GM21528 (cell line): ENCODE results near the gene SRSF2.
"Not testable (repeated sequence)": the region's sequence is repeated elsewhere in the genome, so short reads cannot be mapped to it uniquely, and the experiment has no call there.

Experiments used
- ATAC-seq: cut with Tn5 transposase; IDR thresholded peaks from one replicate; pipeline ENCODE4 v1.9.1; 2021; ENCODE audit warnings: mild to moderate bottlenecking, moderate library complexity; ENCODE audit not compliant: unreplicated experiment, low FRiP score

The SRSF2 gene

DNA sequence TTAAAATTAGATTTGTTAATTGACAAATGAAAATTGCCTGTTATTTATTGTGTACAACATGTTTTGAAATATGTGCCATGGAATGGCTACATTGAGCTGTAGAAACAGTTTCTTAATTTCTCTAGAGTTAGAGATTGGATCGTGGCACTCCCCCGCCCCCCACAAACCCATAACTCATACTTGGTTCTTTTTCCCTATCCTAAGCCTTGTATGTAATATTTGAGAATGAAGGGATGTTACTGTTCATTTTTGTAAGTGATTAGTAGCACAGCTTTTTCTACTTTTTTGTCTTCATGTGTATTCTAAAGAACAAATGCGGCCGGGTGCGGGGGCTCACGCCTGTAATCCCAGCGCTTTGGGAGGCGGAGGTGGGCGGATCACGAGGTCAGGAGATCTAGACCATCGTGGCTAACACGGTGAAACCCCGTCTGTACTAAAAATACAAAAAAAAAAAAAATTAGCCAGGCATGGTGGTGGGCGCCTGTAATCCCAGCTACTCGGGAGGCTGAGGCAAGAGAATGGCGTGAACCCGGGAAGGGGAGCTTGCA, 2.5 kb upstream of the SRSF2 start:
- not testable (repeated sequence) for ATAC-seq

DNA sequence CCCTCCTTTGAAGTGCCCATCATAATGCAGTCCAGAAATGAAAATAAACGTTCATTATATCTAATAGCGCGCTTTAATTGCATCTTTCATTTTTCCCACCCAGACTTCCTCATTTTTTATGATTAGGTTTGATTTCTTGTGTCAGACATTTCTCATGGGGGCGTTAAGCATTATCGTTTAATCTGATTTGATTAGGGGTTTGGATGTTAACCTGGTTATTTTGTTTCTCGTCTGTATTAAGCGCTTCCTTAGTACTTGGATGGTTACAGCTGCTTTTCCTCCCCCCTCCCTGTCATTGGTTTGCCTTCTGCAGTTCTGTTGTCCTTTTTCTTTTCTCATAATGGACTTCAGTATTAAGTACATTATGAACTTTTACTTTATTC, 1.3 kb upstream of the SRSF2 start:
- ATAC-seq, result no peak

DNA sequence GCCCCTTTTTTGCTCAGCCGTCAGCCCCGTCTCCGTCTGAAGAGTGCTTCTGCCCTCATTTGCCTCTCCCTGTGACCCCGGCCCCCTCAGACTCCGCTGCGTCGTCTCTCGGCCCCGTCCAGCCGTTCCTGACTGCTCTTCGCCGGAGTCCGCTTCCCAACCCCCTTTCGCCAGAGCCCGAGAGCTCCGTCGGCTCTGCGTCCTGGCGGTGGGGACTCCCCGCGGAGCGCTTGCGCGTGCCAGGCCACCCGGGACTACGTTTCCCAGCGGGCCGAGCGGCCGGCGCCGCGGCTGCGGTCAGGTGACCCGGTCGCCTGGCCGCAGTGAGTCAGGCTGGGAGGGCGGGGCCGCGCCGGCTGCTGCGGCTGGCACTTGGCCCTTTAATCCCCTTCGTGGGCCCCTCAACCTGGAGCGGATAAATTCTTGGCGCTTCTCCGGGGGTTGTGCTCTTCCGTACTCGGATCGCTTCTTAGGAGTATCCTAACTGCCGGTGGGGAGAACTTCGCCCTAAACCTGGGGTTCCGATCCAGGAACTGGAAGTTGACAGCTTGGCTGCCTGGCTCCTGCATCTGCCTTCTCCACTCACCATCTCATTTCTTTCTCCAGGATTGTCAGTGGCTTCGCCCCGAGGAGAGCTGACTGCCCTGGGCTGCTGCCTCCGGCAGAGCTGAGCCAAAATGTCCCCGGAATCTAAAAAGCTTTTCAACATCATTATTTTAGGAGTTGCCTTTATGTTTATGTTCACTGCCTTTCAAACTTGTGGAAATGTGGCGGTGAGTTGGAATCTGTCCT, 741 bp upstream of the SRSF2 start, which contains the start of gene MFSD11:
TSS of gene MFSD11 (plus strand) at position 444 of the 792 bp plus-strand sequence. CDS start at position 678, 234 bp downstream.
- ATAC-seq, result peak; percentile 62

DNA sequence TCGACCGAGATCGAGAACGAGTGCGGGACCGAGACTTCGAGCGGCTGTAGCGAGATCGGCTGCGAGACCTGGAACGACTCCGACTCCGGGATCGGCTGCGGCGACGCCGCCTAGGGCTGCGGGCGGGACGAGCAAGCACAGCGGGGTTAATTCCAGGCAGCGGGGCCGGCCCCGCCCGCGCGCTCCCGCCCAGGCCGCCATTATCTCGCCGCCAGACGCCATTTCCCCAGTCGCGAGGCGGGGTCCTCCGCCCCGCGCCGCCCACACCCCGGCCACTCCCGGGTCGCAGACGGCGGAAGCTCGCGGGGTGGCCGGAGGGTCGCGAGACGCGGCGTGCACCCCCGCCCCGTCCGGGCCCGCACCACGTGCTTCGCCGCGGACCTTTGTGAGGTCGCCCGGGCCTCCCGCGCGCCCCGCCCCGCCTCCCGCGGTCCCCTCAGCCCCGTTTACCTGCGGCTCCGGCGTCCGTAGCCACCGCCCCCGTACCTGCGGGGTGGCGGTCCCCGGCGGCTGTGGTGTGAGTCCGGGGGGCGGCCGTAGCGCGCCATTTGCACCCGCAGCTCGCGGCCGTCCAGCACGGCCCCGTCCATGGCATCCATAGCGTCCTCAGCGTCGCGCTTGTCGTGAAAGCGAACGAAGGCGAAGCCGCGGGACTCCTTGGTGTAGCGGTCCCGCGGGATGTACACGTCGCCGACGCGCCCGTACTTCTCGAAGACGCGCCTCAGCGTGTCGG, 616 bp downstream of the SRSF2 start:
- peak; percentile 16 for ATAC-seq

DNA sequence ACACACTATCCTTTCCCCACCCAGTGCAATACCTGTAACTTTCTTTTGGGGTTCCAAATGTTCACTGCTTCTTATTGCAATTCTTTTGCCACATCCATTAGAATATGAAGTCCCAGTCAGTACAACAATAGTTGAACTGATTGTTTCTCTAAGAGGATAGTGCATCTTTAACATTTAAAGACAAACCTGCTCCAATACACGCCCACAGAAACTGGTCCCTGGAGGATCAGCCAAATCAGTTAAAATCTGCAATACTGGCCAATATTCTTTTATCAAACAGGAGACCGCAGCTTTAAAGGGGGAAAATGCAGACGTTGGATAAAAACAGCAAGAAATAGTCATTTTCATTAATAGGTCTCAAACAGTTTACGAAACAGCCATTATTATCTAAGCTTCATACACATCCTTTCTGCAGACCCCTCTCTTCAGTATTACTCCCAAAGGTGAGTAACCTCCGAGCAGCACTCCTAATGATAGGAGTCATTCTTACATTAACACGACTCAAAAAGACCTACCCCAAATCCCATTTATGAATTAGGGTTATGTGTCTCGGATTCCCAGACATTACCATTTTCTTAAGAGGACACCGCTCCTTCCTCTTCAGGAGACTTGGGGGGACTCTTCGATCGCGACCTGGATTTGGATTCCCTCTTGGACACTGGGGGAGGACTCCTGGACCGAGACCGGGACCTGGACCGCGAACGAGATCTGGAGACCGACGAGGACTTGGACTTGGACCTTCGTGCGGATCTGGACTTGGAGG, 1.4 kb downstream of the SRSF2 start:
- ATAC-seq, result no peak

DNA sequence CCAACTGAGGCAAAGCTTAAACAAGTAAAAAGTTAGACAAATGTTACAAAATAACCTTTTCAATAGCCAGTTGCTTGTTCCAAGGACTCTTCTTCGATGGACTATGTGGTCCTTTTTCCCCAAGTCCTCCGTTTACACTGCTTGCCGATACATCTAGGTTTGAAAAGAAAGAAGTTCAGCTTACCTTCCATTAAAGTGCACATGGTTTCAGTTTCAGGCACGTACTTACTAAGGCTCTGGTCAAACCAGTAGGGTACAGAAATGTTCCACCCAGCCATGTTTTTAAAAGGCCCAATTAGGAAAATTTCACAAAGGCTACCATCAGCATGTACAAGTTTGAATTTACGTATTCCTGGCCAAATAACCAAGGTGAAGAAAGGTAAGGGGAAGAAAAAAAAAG, 2.1 kb downstream of the SRSF2 start:
- no peak for ATAC-seq

DNA sequence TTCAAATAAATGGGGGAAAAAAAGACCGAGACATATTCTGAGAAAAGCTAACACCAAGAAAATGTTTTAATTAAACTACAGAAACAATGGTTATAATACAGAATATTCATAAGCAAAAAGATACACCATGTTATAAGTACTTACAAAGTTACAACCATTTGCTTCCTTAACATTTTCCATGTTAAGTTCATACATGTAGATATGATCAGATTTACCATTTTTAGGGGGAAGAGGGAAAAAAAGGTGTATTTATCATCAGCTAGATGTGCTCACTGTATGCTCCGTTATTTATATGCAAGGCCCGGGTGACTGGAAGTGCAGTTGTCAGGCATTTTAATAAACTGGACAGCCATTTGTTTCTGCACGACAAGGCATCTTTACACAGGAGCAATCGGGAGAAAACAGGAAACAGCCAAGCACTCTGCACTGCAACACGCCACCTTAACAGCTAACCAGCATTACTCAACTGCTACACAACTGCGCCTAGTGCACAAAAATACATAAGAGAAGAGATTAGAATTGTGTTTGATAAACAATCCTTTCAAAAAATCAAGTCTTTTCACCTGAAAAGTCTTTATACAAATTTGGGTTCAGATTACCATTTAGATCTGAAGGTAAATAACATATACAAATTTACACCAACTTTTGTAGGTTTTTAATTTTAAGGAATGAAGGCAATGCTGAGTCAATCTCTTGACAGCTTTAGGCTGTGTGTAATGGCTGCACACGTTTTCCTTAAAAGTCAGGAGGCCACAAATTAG, 2.9 kb downstream of the SRSF2 start:
- ATAC-seq, result no peak

DNA sequence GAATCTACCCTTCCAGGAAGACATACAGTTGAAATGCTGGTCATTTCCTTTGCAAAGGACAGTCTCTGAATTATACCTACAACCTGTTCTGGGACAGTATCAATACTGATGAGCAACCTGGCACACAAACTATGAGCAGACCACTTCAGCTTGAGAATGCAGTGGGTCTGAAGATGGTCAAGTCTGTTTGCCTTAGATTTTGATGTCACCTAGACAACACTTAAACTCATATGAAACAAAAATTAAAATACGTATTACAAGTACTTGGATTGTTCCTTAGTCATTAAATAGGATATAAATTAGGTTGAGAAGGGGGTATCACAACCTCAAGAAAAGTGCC, 3.5 kb downstream of the SRSF2 start:
- no peak for ATAC-seq

DNA sequence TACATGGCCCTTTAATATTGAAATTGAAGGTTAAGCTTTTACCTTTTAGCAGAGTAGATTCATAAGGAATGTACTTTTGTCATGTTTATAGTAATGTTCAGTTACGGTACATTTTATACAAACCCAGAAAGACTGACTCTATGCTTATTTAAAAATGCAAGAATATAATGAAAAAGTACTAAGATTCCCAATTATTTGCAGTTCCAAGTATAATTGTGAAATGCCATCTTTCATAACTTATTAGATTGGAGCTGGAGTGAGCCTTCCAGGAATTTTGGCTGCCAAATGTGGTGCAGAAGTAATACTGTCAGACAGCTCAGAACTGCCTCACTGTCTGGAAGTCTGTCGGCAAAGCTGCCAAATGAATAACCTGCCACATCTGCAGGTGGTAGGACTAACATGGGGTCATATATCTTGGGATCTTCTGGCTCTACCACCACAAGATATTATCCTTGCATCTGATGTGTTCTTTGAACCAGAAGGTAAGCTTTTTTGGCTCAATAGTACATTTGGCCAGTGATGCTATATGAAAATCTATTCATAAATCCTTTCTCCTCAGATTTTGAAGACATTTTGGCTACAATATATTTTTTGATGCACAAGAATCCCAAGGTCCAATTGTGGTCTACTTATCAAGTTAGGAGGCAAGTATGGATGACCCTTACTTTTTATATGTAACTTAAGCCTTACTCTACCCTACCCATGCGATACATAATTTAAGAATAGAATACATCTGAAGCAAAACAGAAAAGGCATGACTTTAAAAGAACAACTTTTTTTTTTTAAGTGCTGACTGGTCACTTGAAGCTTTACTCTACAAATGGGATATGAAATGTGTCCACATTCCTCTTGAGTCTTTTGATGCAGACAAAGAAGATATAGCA, 4.2 kb downstream of the SRSF2 start:
- no peak for ATAC-seq

DNA sequence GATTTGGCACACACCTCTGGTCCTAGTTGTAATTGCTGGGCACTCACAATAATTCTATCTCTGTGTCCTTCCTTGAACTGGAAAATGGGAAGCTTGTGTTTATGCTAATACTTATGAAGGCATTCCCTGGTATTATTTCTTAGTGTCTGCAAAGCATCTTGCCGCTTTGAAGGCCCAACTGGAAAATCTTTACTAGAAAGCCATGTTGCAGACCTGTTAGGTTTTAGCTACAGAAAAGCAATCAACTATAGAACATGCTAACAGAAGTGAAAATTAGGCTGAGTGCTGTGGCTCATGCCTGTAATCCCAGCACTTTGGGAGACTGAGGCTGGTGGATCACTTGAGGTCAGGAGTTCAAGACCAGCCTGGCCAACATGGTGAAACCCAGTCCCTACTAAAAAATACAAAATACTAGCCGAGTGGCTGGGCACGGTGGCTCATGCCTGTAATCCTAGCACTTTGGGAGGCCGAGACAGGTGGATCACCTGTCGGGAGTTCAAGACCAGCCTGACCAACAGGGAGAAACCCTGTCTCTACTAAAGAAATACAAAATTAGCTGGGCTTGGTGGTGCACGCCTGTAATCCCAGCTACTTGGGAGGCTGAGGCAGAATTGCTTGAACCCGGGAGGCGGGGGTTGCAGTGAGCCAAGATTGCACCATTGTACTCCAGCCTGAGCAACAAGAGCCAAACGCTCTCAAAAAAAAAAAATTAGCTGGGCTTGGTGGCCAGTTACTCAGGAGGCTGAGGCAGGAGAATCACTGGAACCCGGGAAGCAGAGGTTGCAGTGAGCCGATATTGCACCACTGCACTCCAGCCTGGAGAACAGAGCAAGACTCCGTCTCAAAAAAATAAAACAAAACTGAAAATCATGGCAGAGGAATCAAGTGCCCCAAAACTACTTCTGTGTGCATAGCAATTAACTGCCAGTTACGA, 5.1 kb downstream of the SRSF2 start:
- ATAC-seq, result not testable (repeated sequence)

DNA sequence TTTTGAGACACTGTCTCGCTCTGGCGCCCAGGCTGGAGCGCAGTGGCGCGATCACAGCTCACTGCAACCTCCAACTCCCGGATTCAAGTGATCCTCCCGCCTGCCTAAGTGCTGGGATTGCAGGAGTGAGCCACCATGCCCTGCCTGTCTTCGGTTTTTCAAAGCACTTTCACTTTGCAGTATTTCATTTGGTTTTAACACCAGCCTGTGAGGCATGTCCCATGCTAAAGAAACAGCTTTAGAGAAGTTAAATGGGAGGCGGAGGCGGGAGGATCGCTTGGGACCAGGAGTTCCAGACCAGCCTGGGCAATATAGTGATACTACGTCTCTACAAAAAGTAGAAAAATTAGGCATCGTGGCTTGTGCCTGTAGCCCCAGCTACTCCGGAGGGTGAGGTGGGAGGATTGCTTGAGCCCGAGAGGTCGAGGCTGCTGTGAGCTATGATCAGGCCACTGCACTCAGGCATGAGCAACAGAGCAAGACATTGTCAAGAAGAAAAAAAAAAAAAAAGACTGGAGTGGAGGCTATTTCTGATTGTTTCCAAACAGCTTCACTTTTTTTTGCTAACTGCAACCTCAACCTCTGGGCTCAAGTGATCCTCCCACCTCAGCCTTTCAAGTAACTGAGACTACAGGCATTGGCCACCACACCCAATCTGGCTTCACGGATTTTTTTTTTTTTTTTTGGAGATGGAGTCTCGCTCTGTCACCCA, 9.2 kb downstream of the SRSF2 start:
- no peak for ATAC-seq

DNA sequence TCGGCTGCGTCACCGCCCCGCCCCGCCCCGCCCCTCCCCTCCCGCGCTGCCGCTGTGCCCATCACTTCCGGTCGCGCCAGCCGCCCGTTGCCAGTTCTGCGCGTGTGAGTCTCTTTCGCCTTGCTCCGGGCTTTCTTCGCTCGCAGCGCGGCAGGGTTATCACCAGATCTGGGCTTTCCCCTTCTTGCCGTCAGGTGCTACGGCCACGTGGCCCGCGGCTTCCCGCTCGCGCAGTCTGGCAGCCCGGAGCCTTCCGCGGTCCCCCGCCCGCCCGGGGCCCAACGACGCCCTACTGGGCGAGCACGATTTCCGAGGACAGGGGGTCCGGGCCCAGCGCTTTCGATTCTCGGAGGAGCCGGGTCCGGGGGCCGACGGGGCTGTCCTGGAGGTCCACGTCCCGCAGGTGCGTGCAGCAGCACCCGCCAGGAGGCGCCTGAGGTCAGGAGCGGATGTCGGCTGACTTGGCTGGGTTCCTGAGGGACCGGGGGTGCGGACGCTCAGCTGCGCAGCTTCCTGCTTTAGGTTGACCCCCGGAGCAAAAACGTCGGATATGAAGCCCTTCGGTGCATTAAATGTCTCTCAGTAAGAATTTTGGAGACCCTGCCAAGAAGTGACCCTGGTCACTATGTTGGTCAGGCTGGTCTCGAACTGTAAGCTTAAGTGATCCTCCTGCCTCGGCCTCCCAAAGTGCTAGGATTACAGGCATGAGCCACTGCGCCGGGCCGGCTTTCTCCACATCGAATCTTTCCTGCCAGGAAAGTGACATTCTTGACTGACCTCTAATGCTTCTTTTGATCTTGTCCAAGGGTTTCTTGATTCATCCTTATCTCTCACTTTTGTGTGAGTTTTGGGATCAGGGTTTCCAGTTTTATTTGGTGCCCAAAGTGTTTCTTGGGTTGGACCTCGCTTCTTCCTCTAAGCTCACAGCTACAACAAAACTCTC, 10.1 kb downstream of the SRSF2 start, which contains the start of gene METTL23:
TSS of gene METTL23 (plus strand) at position 64 of the 943 bp plus-strand sequence. CDS start 2,872 bp downstream, outside the sequence.
- ATAC-seq, result peak; percentile 48

DNA sequence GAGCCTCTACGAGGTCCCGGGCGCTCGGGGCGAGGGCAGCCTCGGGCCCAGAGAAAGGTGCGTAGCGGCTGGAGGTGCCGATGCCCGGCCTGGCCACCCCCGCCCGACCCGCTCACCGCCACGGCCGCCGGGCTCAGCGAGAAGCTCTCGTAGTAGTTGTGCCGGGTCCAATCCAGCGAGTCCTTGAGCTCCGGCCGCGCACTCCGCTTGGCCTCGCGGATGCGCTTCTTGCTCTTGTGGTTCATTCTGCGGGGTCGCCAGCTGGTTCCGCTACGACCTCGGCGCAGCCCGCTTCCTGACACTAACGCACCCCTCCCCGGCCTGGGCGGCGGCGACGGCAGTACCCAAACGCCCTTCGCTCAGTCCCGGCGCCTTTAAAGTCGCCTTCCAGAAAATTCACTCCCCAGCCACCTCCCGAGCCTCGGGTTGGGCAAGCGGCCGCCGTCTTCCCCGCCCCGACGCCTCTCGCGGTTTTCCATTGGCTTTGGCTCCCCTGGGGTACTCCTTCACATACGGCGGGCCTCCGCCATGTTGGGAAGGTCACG, 10.8 kb downstream of the SRSF2 start, which contains the start of gene JMJD6:
TSS of gene JMJD6 (minus strand) at position 376 of the 545 bp plus-strand sequence. CDS start at position 245, 131 bp downstream.
- peak; percentile 70 for ATAC-seq

DNA sequence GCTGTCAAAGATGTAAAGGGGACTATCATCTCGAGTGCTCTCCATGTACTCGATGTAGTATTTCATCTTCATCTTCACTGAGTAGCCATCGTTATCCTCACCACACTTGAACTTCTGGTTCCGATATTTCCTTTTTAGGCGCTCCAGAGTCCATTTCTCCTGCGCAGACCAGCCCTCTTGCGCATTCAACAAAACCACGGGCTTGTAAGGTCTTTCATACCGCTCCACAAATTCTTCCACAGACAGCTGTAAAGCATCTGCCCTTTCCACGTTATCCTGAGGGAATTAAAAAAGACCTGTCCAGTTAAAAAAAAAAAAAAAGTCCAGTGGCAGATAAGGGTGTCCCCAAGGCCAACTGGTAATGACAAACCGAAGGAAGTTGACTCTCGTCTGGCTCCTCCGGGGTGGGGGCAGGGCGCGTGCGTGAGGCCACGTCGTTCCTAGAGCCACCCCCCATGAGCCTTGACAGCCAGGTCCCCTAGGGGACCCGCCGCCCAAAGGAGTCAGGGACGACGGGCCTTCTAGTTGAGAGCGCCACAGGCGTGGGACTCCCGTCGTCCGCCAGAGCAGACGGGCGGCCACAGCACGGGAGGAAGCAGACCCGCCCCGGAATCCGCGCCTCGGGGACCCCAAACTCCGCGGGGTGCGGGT, 11.4 kb downstream of the SRSF2 start:
- ATAC-seq, result peak; percentile 27

DNA sequence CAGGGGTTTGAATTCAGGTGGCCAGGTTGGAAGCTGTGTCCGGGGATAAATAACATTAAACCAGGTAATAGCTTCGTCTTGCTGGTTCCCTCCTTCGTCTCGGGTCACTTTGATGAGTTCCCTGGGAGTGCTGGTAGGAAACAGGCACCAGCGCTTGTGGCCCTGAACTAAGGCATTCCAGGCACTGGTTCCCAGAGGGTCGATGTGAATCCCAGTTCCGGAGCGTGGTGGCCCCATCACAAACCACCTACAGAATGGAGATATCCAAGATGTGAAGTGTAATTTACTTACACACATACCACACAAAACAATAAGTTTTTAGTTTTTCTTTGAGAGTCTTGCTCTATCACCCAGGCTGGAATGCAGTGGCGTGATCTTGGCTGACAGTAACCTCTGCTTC, 13.3 kb downstream of the SRSF2 start:
- no peak for ATAC-seq
